Mammary epithelial cell (primary cell): ENCODE results near the gene RPS5.

Source experiments
- CTCF ChIP-seq, 2 donors: IDR thresholded peaks in 1 of 2; conservative IDR thresholded peaks in 1 of 2; 2 replicates each; pipeline ENCODE4 v1.5.1; 2011 to 2012; ENCODE audit warnings: inconsistent platforms in 2 of 2, low read length in 2 of 2, mild to moderate bottlenecking in 2 of 2, control low read depth in 1 of 2, low read depth in 1 of 2; ENCODE audit not compliant: insufficient read depth in 1 of 2; ENCODE audit errors: extremely low read depth in 1 of 2
- EZH2 ChIP-seq: IDR thresholded peaks from 2 replicates; pipeline ENCODE4 v1.6.1; 2012; ENCODE audit warnings: low read length, inconsistent platforms, borderline replicate concordance

- TF ChIP-seq CTCF (conservative IDR thresholded peaks at IDR 0.05 in 1 of 2, IDR thresholded peaks at IDR 0.05 in 1 of 2; ENCODE audit: extremely low read depth in 1 of 2, insufficient read depth in 1 of 2, low read depth in 1 of 2, low read length in 2 of 2) (no peak), EZH2 (no peak)
These were observed 52.8 kb downstream of the RPS5 start, which contains the start of gene ZNF132 for GRCh38 chr19:58439576-58440554.
